Measurements from ENCODE around the gene ALPK3. TPM values are rescaled to one million over a fixed set of nuclear protein-coding genes. Genes with fewer than 3 reads are reported as not detected.

Gene ALPK3
- total RNA-seq, result 5.5 TPM

GRCh38 chr15:84816694-84817465 lies at the start of gene ALPK3:
Gene ALPK3 (plus strand): TSS chr15:84817356. CDS start chr15:84817453, 97 bp downstream.
- ATAC-seq, result peak; percentile 12

GRCh38 chr15:84772031-84772430 lies 45.1 kb upstream of the ALPK3 start:
- ATAC-seq, result no peak

- no peak for ATAC-seq
These were observed 44.7 kb upstream of the ALPK3 start for GRCh38 chr15:84772467-84772866.

GRCh38 chr15:84773716-84774115 lies 43.4 kb upstream of the ALPK3 start:
- ATAC-seq, result no peak

- no peak for ATAC-seq
These were observed 41.2 kb upstream of the ALPK3 start for GRCh38 chr15:84775867-84776449.

- ATAC-seq, result no peak
These were observed 39.0 kb upstream of the ALPK3 start for GRCh38 chr15:84778194-84778593.

GRCh38 chr15:84780492-84780891 lies 36.7 kb upstream of the ALPK3 start:
- no peak for ATAC-seq

GRCh38 chr15:84781495-84781894 lies 35.7 kb upstream of the ALPK3 start:
- no peak for ATAC-seq

- ATAC-seq, result no peak
These were observed 34.8 kb upstream of the ALPK3 start for GRCh38 chr15:84782346-84782745.

GRCh38 chr15:84783493-84784251 lies 33.5 kb upstream of the ALPK3 start:
- peak; percentile 10 for ATAC-seq

- peak; percentile 18 for ATAC-seq
These were observed 32.9 kb upstream of the ALPK3 start for GRCh38 chr15:84784262-84784661.

GRCh38 chr15:84785053-84785452 lies 32.1 kb upstream of the ALPK3 start:
- ATAC-seq, result no peak

GRCh38 chr15:84788500-84788899 lies 28.7 kb upstream of the ALPK3 start:
- ATAC-seq, result no peak

- no peak for ATAC-seq
These were observed 27.4 kb upstream of the ALPK3 start for GRCh38 chr15:84789762-84790161.

- no peak for ATAC-seq
These were observed 26.5 kb upstream of the ALPK3 start for GRCh38 chr15:84790676-84791075.

GRCh38 chr15:84791763-84792162 lies 25.4 kb upstream of the ALPK3 start:
- no peak for ATAC-seq

GRCh38 chr15:84793431-84794161 lies 23.6 kb upstream of the ALPK3 start:
- ATAC-seq, result no peak

- ATAC-seq, result no peak
These were observed 23.0 kb upstream of the ALPK3 start for GRCh38 chr15:84794162-84794547.

GRCh38 chr15:84795186-84795585 lies 22.0 kb upstream of the ALPK3 start:
- no peak for ATAC-seq

- ATAC-seq, result no peak
These were observed 19.9 kb upstream of the ALPK3 start for GRCh38 chr15:84797212-84797611.

GRCh38 chr15:84797801-84798200 lies 19.4 kb upstream of the ALPK3 start:
- ATAC-seq, result peak; percentile 23

- ATAC-seq, result no peak
These were observed 18.7 kb upstream of the ALPK3 start for GRCh38 chr15:84798436-84798946.

Data from esophagus mucosa (tissue), 1 donor.